Fibroblast of lung (primary cell): ENCODE data around the gene POC5.

Source experiments
- EZH2 ChIP-seq: IDR thresholded peaks from 2 replicates; pipeline ENCODE4 v1.5.1; 2012; ENCODE audit warnings: low read length, control low read depth, mild to moderate bottlenecking; ENCODE audit errors: missing control alignments
- TF ChIP-seq, protein P1 (sequence below), 2 donors: IDR thresholded peaks in 1 of 2; conservative IDR thresholded peaks in 1 of 2; 1 replicate in 1 of 2; 2 replicates in 1 of 2; pipeline ENCODE4 v1.5.1; 2011 to 2012; ENCODE audit warnings: low read length in 2 of 2, control low read depth in 1 of 2, inconsistent platforms in 1 of 2, low read depth in 1 of 2, mild to moderate bottlenecking in 1 of 2

DNA sequence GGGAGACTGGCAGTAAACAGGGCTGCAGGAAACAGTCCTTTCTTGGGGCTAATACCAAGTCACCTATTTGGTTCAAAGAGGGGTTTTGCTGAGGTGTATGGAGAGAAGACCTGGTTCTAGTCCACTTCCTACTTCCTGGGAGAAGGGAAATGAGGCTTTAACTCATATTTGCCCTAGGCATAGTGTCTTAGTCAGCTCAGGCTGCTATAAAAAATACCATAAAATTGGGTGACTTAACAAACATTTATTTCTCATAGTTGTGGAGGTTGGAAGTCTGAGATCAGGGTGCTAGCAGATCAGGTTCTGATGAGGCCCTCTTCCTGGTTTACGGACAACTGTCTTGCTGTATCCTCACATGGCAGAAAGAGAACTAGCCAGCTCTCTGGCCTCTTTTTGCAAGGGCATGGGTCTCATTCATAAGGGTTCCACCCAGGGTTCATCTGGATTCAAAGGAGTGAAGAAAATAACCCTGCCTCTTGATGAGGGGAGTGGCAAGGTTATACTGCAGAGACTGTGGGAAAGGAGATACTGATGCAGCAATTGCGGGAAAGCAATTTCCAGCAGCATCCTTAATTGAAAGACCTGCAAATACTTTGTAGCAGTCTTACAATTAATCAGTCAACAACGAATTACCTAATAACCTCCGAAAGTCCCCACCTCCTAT lies 65.5 kb downstream of the POC5 start:
- TF ChIP-seq, protein P1, sequence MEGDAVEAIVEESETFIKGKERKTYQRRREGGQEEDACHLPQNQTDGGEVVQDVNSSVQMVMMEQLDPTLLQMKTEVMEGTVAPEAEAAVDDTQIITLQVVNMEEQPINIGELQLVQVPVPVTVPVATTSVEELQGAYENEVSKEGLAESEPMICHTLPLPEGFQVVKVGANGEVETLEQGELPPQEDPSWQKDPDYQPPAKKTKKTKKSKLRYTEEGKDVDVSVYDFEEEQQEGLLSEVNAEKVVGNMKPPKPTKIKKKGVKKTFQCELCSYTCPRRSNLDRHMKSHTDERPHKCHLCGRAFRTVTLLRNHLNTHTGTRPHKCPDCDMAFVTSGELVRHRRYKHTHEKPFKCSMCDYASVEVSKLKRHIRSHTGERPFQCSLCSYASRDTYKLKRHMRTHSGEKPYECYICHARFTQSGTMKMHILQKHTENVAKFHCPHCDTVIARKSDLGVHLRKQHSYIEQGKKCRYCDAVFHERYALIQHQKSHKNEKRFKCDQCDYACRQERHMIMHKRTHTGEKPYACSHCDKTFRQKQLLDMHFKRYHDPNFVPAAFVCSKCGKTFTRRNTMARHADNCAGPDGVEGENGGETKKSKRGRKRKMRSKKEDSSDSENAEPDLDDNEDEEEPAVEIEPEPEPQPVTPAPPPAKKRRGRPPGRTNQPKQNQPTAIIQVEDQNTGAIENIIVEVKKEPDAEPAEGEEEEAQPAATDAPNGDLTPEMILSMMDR (conservative IDR thresholded peaks at IDR 0.05 in 1 of 2, IDR thresholded peaks at IDR 0.05 in 1 of 2; ENCODE audit: low read depth in 1 of 2, low read length in 2 of 2): no peak
- no peak for TF ChIP-seq EZH2
